Measurements from ENCODE around the gene DNMT3L.
"Not testable (repeated sequence)": the region's sequence is repeated elsewhere in the genome, so short reads cannot be mapped to it uniquely, and the experiment has no call there.

DNMT3L gene

DNA sequence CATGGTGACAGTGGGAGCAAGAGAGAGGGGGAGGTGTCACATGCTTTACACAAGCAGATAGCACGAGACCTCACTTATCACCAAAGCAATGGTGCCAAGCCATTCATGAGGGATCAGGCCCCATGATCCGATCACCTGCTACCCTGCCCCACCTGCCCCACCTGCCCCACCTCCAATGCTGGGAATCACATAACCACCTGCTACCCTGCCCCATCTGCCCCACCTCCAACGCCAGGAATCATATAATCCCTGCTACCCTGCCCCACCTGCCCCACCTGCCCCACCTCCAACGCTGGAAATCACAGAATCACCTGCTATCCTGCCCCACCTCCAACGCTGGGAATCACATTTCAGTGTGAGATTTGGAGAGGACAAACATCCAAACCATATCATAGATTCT lies 13.3 kb upstream of the DNMT3L start:
- no peak for DNase-seq

GRCh38 chr21:44273046-44273445 lies 11.3 kb upstream of the DNMT3L start:
- DNase-seq = no peak

GRCh38 chr21:44272284-44272858 lies 10.7 kb upstream of the DNMT3L start:
- no peak for DNase-seq

DNA sequence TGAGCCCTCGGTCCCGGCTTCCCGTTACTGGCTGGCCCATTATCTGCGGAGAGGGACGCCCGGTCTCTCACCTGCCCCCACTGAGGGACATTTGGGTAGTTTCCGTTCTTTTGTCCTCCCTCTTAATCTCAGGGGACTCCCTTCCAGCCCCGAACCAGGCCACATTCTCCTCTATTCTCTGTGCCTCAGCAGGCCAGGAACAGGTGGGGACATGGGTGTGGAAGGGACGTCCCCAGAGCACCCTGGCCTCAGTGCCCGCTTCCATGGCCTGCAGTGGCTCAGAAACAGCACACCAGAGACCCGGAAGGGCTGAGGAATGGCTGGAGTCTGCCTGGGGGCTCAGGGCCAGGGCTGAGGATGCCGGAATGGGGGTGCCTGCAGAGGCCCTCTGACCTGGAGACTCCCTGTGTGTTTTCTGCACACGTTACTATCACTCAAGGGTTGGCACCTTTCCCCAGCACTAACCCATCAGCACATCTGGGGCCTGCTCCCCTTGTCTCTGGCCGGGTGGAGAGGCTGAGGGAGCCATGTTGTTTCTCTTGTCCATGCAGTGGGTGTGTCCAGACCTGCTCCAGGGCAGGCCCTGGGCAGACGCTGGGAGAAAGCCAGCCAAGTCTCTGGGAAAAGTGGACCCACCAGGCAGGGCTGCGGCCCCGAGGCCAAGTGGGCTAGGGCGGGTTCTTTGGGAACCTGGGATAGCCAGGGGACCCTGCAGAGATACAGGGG lies 10.0 kb upstream of the DNMT3L start:
- no peak for DNase-seq

DNA sequence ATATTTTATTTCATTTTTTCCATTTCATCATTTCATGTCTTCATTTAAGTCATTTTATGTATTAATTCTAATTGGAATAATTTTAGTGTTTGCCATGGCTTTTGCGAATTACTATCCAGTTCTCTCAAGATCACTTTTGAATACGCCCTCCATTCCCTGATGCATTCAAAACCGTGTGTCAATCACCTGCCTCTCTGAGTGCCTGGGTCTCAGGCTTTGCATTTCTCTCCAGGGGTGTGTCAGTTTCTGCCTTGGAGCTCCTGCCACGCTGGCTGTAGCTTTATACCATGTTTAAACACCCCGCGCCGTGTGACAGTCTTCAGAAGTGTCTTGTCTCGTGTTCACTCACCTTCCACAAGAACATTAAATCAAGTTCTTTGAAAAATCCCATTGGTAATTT lies 7.4 kb upstream of the DNMT3L start:
- no peak for DNase-seq

- DNase-seq = no peak
Observed at GRCh38 chr21:44267655-44268142, 6.0 kb upstream of the DNMT3L start.

DNA sequence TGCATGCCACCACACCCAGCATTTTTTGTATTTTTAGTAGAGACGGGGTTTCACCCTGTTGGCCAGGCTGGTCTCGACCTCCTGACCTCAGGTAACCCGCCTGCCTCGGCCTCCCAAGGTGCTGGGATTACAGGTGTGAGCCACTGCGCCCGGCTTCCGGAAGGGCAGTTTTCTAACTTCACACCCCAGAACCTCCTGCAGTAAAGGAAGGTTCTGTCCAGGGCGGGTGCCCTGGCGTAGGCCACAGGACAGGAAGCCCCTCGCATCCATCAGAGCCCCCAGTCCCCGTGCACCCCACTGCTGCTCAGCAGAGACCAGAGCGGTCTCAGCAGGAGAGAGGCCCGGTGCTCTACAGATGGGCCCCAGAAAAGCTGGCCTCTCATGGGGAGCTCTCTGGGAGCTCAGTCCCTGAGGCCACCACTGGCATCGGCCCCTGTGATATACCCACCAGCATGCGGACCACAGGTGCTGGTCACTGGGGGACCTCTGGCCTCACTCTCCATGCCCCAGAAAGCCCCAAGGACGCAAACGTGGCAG lies 4.1 kb upstream of the DNMT3L start:
- no peak for DNase-seq

DNA sequence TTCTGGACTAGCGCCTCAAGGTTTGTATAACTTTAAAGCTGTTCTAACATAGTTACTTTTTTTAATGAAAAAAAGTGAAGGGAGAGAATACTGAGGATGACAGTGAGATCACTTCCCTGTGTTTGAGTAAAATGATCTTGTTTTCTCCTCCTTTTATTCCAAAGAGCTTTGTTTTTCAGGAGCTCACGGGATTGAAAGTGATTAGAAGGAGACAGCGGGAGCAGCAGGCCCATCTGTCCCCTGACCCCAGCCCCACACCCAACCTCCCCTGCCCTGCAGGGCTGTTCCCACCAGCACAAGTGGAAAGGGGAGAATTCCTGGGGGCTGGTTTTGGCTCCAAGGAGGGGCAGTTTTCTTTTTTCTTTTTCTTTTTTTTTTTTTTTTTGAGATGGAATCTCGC lies 2.1 kb upstream of the DNMT3L start:
- DNase-seq = no peak

- DNase-seq = no peak
Observed at GRCh38 chr21:44263221-44263760, 1.6 kb upstream of the DNMT3L start.

- DNase-seq = no peak
Observed at GRCh38 chr21:44262338-44263056, 800 bp upstream of the DNMT3L start.

DNA sequence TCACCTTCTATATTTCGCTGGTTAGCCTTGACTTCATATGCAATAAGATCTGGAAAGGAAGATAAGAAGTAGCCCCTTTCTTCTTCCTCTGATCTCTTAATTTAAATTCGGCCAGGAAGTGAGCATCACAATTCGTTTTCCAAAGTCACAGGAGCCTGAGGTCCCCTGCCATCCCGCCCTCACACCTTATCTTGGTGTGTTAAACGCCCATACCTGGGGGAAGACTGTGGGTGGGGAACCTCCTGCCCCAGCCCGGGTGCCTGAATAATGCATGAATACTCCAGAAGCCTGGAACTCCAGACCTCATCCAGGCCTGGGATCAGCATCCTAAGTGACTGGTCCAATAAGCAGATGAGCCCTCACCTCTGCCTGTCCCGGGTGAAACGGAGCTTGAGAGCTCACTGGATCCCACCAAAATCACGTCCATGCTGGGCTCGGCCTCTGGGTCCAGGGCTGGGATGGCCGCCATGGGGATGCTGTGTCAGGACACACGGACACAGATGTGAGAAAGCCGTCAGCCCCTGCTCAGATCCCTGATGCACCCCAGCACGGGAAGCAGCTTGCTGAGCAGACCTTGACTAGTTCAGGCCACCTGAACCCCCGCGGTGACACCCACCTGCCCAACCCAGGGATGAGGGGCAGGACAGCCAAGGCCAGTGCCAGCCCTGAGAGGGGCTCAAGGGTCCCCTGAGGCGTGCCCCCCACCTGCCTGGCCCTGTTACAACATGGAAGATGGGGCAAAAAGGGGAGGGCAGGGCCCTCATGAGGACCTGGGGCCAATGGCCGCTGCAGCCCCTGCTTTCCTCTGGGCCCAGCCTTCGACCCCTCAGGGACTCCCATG lies 686 bp downstream of the DNMT3L start:
- DNase-seq = no peak

GRCh38 chr21:44260066-44260465 lies 1.6 kb downstream of the DNMT3L start:
- no peak for DNase-seq

DNA sequence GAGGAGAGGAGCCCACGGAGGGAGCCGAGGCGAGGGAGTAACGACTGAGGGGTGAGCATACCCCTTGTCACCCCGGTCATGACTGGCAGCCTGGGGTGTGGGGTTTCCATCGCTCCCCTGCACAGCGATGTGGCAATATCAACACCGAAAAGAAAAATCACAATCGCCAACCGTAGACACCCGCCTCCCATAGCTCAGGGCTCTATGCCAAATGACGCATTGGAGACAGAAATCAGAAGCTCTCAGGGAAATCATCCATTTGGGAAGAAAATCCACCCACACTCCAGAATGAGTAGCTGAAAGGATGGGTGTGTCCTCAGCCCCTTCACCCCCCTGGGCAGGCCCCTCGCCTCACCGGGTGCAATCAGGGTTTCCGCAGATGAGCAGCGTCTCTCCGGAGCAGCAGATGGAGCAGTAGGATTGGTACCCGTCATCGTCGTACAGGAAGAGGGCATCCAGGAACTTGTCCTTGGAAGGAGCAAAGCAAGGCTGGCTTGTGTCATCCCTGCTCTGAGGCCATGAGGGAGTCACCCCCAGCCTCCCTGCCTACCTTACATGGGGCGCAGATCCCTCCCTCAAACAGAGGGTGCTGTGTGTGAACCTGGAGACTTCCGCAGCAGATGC lies 2.5 kb downstream of the DNMT3L start:
- no peak for DNase-seq

- no peak for DNase-seq
Observed at GRCh38 chr21:44258056-44258725, 3.5 kb downstream of the DNMT3L start.

- DNase-seq = no peak
Observed at GRCh38 chr21:44255511-44255981, 6.2 kb downstream of the DNMT3L start.

GRCh38 chr21:44253832-44254710 lies 7.6 kb downstream of the DNMT3L start:
- no peak for DNase-seq

DNA sequence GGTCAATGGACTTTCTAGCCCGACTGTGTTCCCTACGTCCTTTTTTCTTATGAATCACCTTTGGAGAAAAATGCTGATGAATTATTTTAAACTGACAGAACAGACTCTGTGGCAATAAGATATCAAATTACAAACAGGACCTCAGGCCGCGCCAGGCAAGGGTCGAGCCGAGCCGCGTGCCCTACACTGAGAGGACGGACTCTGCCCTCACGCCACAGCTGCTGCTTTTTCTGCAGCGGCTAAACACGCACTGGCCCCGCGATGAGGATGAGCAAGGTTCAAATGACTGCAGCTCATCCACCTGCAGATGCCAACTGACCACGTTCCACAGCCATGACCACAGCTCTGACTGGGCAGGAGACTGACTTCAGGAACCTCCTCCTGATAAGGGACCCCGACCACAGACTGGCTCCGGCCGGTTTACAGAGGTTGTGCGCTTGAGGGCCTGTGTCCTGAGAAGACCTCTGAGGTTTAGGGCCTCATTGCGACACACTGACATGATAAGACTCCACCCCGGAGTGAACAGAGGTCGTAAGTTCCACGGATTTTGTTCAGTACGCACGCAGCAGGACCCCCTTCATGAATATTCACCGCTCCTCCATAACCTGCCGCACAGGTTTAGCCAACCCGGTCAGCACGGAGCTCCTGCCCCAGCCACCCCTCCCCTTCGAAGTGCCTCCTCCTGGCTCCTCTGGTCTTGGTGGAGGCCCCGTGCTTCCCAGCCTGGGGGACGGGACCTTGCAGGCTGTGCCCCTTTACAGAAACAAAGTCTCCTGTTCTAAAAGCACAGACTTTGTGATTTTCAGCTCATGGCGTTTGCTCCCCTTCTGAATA lies 12.3 kb downstream of the DNMT3L start:
- DNase-seq = not testable (repeated sequence)

DNA sequence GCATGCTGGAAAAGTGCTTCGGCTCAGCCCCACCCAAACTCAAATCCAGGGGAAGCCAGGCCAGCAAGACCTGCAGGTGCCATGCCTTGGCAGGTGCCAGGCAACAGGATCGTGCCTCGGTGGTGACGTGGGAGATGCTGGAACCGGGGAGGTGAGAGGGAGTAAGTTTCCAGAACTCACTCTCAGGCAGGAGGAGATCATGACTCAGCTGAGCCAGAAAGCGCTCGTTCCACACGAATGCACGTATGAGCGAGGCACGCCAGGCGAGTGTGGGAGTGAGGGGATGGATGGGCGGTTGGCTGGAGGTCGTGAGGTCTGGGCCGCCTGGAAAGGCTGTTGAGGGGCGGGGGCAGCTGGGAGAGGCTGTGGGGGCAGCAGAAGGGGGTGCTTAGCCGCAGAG lies 13.8 kb downstream of the DNMT3L start:
- DNase-seq = not testable (repeated sequence)

DNA sequence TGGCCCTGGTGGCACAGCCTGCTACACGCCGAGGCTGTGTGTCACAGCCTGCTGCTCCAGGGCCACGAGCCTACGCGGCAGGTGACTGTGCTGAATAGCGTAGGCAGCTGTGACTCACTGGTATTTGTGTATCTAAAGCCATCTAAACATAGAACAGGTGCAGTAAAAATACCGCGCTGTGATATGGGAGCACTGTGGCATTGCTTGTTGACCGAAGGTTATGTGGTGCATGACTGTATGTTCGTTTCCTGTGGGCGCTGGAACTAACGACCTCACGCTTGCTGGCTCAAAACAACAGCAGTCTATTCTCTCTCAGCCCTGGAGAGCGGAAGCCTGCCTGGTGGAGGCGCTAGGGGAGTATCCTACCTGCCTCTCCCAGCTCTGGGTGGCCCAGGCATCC lies 17.7 kb downstream of the DNMT3L start:
- DNase-seq = not testable (repeated sequence)
